GM12875 (cell line): Measurements from ENCODE around the gene PAK3.

Experiments used
- H3K4me3 ChIP-seq: one replicate; pipeline ENCODE4 v1.5.1; 2011; ENCODE audit warnings: low read depth, low read length, control low read depth
- CTCF ChIP-seq: IDR thresholded peaks from 2 replicates; pipeline ENCODE4 v1.5.1; 2011; ENCODE audit warnings: low read depth, mild to moderate bottlenecking, control low read depth, inconsistent platforms, low read length, moderate library complexity, borderline replicate concordance; ENCODE audit not compliant: insufficient read depth

Gene PAK3

GRCh38 chrX:111181951-111182350 is 86.0 kb downstream of the PAK3 start:
- no peak overlapping the region for H3K4me3 ChIP-seq

GRCh38 chrX:111182997-111183396 is 87.0 kb downstream of the PAK3 start:
- TF ChIP-seq CTCF: no peak
- H3K4me3 ChIP-seq: no peak overlapping the region

More at GRCh38 chrX:111181951-111182350, 86.0 kb downstream of the PAK3 start:
- TF ChIP-seq CTCF: no peak

GRCh38 chrX:111191598-111191997 is 95.6 kb downstream of the PAK3 start:
- no peak for TF ChIP-seq CTCF
- no peak overlapping the region for H3K4me3 ChIP-seq

- no peak for TF ChIP-seq CTCF
- H3K4me3 ChIP-seq: no peak overlapping the region
Observed at GRCh38 chrX:111199505-111199904, 103.5 kb downstream of the PAK3 start.

- TF ChIP-seq CTCF: no peak
- no peak overlapping the region for H3K4me3 ChIP-seq
Observed at GRCh38 chrX:111200327-111200726, 104.3 kb downstream of the PAK3 start.

GRCh38 chrX:111207851-111208250 is 111.9 kb downstream of the PAK3 start:
- TF ChIP-seq CTCF: no peak
- H3K4me3 ChIP-seq: no peak overlapping the region

GRCh38 chrX:111216293-111216801 is 120.4 kb downstream of the PAK3 start:
- no peak overlapping the region for H3K4me3 ChIP-seq
- no peak for TF ChIP-seq CTCF
